IMR-90 (cell line): Measurements from ENCODE around the gene IQGAP2. TPM values are rescaled to one million over a fixed set of nuclear protein-coding genes. Genes with fewer than 3 reads are reported as not detected.

Experiments used
- ATAC-seq: fragments of 200-7000 bp; cut with Tn5 transposase; 2 replicates; pipeline ENCODE4 v1.9.1; 2020; ENCODE audit warnings: low read depth, mild to moderate bottlenecking, moderate library complexity
- BruUV-seq: library from RNA; stranded (reverse); fragments of 400-500 nt; replicated peaks from 2 replicates; lab custom pipeline; 2021; lab: Mats Ljungman, UMichigan
- CTCF ChIA-PET: fragments of 300-600 bp; formaldehyde crosslinking; extraction: SDS; loops from one replicate; lab custom pipeline; 2021; ENCODE audit warnings: antibody characterized with exemption; lab: Yijun Ruan, JAX
- POLR2A ChIA-PET: fragments of 300-600 bp; sonication (Branson Sonifier 250); formaldehyde crosslinking; loops from one replicate; lab custom pipeline; 2022; ENCODE audit warnings: antibody characterized with exemption; ENCODE audit not compliant: unreplicated experiment; lab: Charles Lee
- DNase-seq: peaks from one replicate; pipeline ENCODE4 v3.0.0; 2013
- H2AFZ ChIP-seq: replicated peaks from 2 replicates; pipeline ENCODE3; 2013; ENCODE audit warnings: low read length, mild to moderate bottlenecking; ENCODE audit not compliant: poor library complexity
- H2AK5ac ChIP-seq: 2 replicates; pipeline ENCODE4 v1.6.1; 2013; ENCODE audit warnings: low read depth, low read length, inconsistent platforms
- H2AK9ac ChIP-seq: replicated peaks from 2 replicates; pipeline ENCODE3; 2013; ENCODE audit warnings: mild to moderate bottlenecking, low read depth, low read length, moderate library complexity; ENCODE audit not compliant: poor library complexity
- H2BK120ac ChIP-seq: 2 replicates; pipeline ENCODE4 v1.6.1; 2013; ENCODE audit warnings: low read depth, low read length, inconsistent platforms
- H2BK15ac ChIP-seq: 3 replicates; pipeline ENCODE4 v1.6.1; 2013; ENCODE audit warnings: low read depth, low read length, inconsistent platforms
- H2BK20ac ChIP-seq: 2 replicates; pipeline ENCODE4 v1.6.1; 2013; ENCODE audit warnings: low read depth, mild to moderate bottlenecking, inconsistent platforms, low read length, moderate library complexity
- H2BK5ac ChIP-seq: 2 replicates; pipeline ENCODE4 v1.6.1; 2013; ENCODE audit warnings: mild to moderate bottlenecking, low read depth, low read length, inconsistent platforms; ENCODE audit not compliant: poor library complexity, severe bottlenecking
- H3K14ac ChIP-seq: replicated peaks from 2 replicates; pipeline ENCODE4 v1.6.1; 2013; ENCODE audit warnings: low read depth, low read length, inconsistent platforms
- H3K18ac ChIP-seq: 2 replicates; pipeline ENCODE4 v1.6.1; 2013; ENCODE audit warnings: low read depth, low read length, control low read depth
- H3K23ac ChIP-seq: 2 replicates; pipeline ENCODE4 v1.6.1; 2013; ENCODE audit warnings: low read depth, low read length, inconsistent platforms
- H3K27ac ChIP-seq: 2 replicates; pipeline ENCODE4 v1.5.1; 2013; ENCODE audit warnings: mild to moderate bottlenecking, control low read depth, low read length; ENCODE audit not compliant: insufficient read depth
- H3K27me3 ChIP-seq: 2 replicates; pipeline ENCODE4 v1.6.1; 2013; ENCODE audit warnings: low read length; ENCODE audit not compliant: control insufficient read depth, insufficient read depth
- H3K36me3 ChIP-seq: 2 replicates; pipeline ENCODE4 v1.6.1; 2013; ENCODE audit warnings: low read length, mixed read lengths; ENCODE audit not compliant: control insufficient read depth, insufficient read depth
- H3K4ac ChIP-seq: 2 replicates; pipeline ENCODE4 v1.6.1; 2013; ENCODE audit warnings: low read depth, low read length, inconsistent platforms
- H3K4me1 ChIP-seq: 2 replicates; pipeline ENCODE4 v1.6.1; 2013; ENCODE audit warnings: low read length, mixed read lengths; ENCODE audit not compliant: control insufficient read depth, insufficient read depth
- H3K4me2 ChIP-seq: 2 replicates; pipeline ENCODE4 v1.6.1; 2013; ENCODE audit warnings: low read depth, mild to moderate bottlenecking, control low read depth, low read length, moderate library complexity
- H3K4me3 ChIP-seq: 2 replicates; pipeline ENCODE4 v1.5.1; 2013; ENCODE audit warnings: low read depth, mild to moderate bottlenecking, control low read depth, low read length, moderate library complexity; ENCODE audit not compliant: insufficient read depth
- H3K56ac ChIP-seq: 2 replicates; pipeline ENCODE4 v1.6.1; 2013; ENCODE audit warnings: low read length, inconsistent platforms; ENCODE audit not compliant: insufficient read depth; ENCODE audit errors: extremely low read depth
- H3K79me1 ChIP-seq, 2 experiments: 2 replicates each; pipeline ENCODE4 v1.6.1; 2013; ENCODE audit warnings: low read length in 2 of 2, inconsistent platforms in 1 of 2, low read depth in 1 of 2
- H3K9ac ChIP-seq: 2 replicates; pipeline ENCODE4 v1.6.1; 2013; ENCODE audit warnings: low read depth, low read length, control low read depth
- H3K9me1 ChIP-seq: 2 replicates; pipeline ENCODE4 v1.6.1; 2013; ENCODE audit warnings: low read length, inconsistent platforms; ENCODE audit not compliant: insufficient read depth
- H3K9me3 ChIP-seq: 2 replicates; pipeline ENCODE4 v1.6.1; 2013; ENCODE audit warnings: low read length; ENCODE audit not compliant: control insufficient read depth, insufficient read depth
- H4K20me1 ChIP-seq: 2 replicates; pipeline ENCODE4 v1.6.1; 2013; ENCODE audit warnings: low read length, inconsistent platforms; ENCODE audit not compliant: insufficient read depth
- H4K5ac ChIP-seq: 2 replicates; pipeline ENCODE4 v1.6.1; 2013; ENCODE audit warnings: mild to moderate bottlenecking, low read depth, low read length, control low read depth
- H4K8ac ChIP-seq, 2 experiments: 2 replicates each; pipeline ENCODE4 v1.6.1; 2013; ENCODE audit warnings: low read depth in 2 of 2, low read length in 2 of 2, control low read depth in 1 of 2, inconsistent platforms in 1 of 2
- H4K91ac ChIP-seq: 2 replicates; pipeline ENCODE4 v1.6.1; 2013; ENCODE audit warnings: low read depth, low read length, inconsistent platforms; ENCODE audit not compliant: insufficient read depth
- MAFK ChIP-seq: IDR thresholded peaks from 2 replicates; pipeline ENCODE4 v1.6.1; 2012; ENCODE audit warnings: low read depth, low read length, improper control_type of control experiment
- RCOR1 ChIP-seq: IDR thresholded peaks from 2 replicates; pipeline ENCODE4 v1.6.1; 2012; ENCODE audit warnings: mild to moderate bottlenecking, low read length, improper control_type of control experiment; ENCODE audit not compliant: insufficient replicate concordance
- SMC3 ChIP-seq: fragments of 150-350 bp; IDR thresholded peaks from 2 replicates; pipeline ENCODE4 v1.6.1; 2016; ENCODE audit warnings: low read depth, mild to moderate bottlenecking, antibody characterized with exemption, low read length, moderate library complexity
- WGBS, 2 experiments: methylation state at CpG; one replicate each; pipeline versions ENCODE4 v1.1.5 to v1.1.7; 2013; ENCODE audit warnings: missing lambda C conversion rate in 2 of 2; ENCODE audit not compliant: insufficient read length in 1 of 2; ENCODE audit errors: extremely low coverage in 2 of 2; 5-methylcytosine and 5-hydroxymethylcytosine counted together
- dilution Hi-C: fragments of 300-500 bp; cut with HindIII; formaldehyde crosslinking; loops from one replicate; pipeline ENCODE4 v1.14.3; 2018; ENCODE audit warnings: low sequenced_read_pairs; ENCODE audit not compliant: unreplicated experiment
- in situ Hi-C: fragments of 300-500 bp; cut with MboI; formaldehyde crosslinking; loops from 3 replicates; pipeline ENCODE4 v1.14.3; 2019; ENCODE audit warnings: low sequenced_read_pairs, inconsistent platforms, mixed read lengths
- intact Hi-C: fragments of 100-400 bp; cut with micrococcal nuclease; formaldehyde crosslinking; loops from 2 replicates; pipeline ENCODE4 v1.10.0; 2022
- polyA plus RNA-seq, 3 experiments: library from polyadenylated mRNA; depleted of rRNA; stranded (reverse); fragments of >200 nt; gene quantifications; 2 replicates each; pipeline ENCODE4 v1.2.3, GENCODE V29; 2012; ENCODE audit warnings: low replicate concordance in 1 of 3
- total RNA-seq: library from RNA; depleted of rRNA; stranded (reverse); fragments of >200 nt; gene quantifications from 2 replicates; pipeline ENCODE4 v1.2.3, GENCODE V29; 2012

The IQGAP2 gene
- total and polyA plus RNA-seq, 2 of the 4 experiments (the other 2 are of a cell fraction), result 0.21 to 0.36 TPM

- Histone ChIP-seq H2BK5ac (peak overlapping the region; percentile 14), H2AK5ac (no peak overlapping the region), H2BK15ac (peak overlapping the region; percentile 17; the same call in 1 of the 3 replicates), H3K27me3 (peaks cover 2% of the 10 kb centered on the region; the same call in 1 of the 2 replicates), H3K23ac (no peak overlapping the region), H3K14ac (peak overlapping the region; percentile 16; the same call in 1 of the 2 replicates), H4K91ac (0 out of 2 replicates have a peak overlapping the region, but pooled peaks have one; percentile 13), H3K4ac (peak overlapping the region; percentile 48; the same call in 1 of the 2 replicates), H4K8ac (peak overlapping the region in 1 of 2 experiments; percentile 44; a peak in 1 of 4 replicates), H3K27ac (peak overlapping the region; percentile 25; the same call in 1 of the 2 replicates), H4K5ac (no peak overlapping the region), H3K36me3 (no peaks in the 10 kb centered on the region), H4K20me1 (no peaks in the 10 kb centered on the region), H2AFZ (peak overlapping the region; percentile 40), H3K4me1 (peaks cover 8% of the 10 kb centered on the region), H2BK20ac (no peak overlapping the region; the same call in 1 of the 2 replicates), H3K4me2 (no peak overlapping the region), H3K9me3 (no peaks in the 10 kb centered on the region), H3K56ac (no peak overlapping the region), H3K9ac (no peak overlapping the region), H2AK9ac (peak overlapping the region; percentile 82), H2BK120ac (peak overlapping the region; percentile 66), H3K79me1 (no peaks in the 10 kb centered on the region), H3K18ac (no peak overlapping the region; the same call in 1 of the 2 replicates), H3K9me1 (peaks cover 4% of the 10 kb centered on the region), H3K4me3 (no peak overlapping the region)
- no TSS peak for BruUV-seq
- in situ Hi-C loops, result no loop called here
- dilution Hi-C loops, result no loop called here
- intact Hi-C loops, result no loop called here
- DNase-seq, result peak; percentile 20
- no peak for ATAC-seq
- ChIA-PET POLR2A (no interaction called here), CTCF (interaction anchor here (0.7 kb wide), 1 partner anchor 1137 kb away, joined by 3 read pairs; no protein-coding TSS in a partner anchor)
- 60% methylated on average over 1 of the region's 2 CpGs; no CpG with 5 or more reads in 1 of the 2 experiments for WGBS, 2 experiments
- TF ChIP-seq SMC3 (no peak), RCOR1 (no peak), MAFK (peak; percentile 65)
Measured at GRCh38 chr5:76371960-76372322, 31.1 kb upstream of the IQGAP2 start.
